ENCODE data around the gene CPEB4.

The CPEB4 gene

GRCh38 chr5:173953528-173954090 is 65.5 kb downstream of the CPEB4 start:
- no peak for DNase-seq

- no peak for DNase-seq
These were observed 66.7 kb downstream of the CPEB4 start for GRCh38 chr5:173954671-173955521.

DNA sequence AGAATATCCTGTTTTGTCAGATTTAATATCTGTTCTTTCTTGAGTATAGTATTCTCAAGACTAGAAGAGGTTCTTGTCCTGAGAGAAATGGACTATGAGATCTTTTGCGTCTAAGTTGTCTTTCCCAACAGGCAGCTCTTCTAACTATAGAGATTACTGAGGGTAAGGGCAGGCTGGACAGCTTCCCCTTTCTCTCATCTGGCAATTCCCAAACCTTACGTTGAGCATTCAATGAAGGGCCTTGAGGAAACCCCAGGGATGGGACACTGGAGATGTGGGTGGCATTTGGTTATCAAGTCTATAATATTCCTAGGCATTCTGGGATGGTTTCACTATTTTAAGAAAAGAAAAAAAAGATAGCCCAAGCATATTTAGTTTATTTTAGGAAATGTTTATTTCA is 72.8 kb downstream of the CPEB4 start:
- DNase-seq: no peak

- no peak for DNase-seq
These were observed 73.3 kb downstream of the CPEB4 start for GRCh38 chr5:173961418-173961817.

GRCh38 chr5:173962436-173962972 is 74.4 kb downstream of the CPEB4 start:
- DNase-seq: no peak

DNA sequence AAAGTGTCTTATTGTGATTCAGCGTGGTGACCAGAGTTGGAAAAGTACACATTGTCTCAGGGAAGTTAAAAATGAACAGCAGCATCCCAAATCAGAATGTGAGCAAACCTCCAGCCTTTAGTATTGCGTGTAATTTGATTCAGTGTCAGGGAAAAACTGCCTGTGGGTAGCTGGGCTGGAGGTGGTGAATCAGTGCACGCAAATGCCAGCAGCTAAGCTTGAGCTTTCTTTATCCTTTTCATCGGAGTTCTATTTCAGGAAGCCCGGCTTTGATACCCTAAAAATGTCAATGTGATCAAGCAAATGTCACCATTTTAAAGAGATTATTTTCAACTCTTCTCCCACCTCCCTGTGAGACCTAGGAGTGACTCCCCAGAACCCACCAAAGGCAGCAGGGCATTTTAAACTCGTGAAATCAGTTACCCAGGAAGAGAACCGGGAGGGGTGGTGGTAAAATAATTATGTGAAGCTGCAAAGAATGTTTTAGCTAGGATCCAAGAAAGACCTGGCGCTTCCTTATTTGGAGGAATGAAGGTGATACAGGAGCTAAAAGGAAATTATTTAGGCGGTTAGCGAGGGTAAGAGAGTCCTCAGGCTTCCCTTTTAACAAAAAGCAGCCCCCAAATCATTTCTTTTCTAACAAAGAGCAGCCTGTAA is 75.2 kb downstream of the CPEB4 start:
- no peak for DNase-seq

- no peak for DNase-seq
These were observed 75.8 kb downstream of the CPEB4 start for GRCh38 chr5:173963867-173964441.

GRCh38 chr5:173964506-173964905 is 76.4 kb downstream of the CPEB4 start:
- DNase-seq: no peak

DNA sequence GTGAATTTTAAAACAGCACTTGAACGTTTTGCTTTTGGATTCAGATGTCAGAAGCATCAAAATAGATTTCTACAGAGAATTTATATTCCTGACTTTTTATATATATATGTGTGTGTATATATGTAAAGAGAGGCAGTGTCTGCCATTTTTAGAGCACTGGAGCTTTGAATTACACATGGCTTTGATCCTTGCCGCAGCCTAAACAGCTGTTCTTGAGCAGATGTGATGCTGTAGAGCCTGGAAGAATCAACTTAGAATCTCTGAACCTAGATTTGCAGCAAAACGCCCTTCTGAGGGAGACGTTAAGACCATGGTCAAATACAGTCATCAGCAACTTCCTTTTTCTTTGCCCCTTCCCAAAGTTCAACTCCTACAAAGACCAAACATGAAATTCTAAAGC is 79.1 kb downstream of the CPEB4 start:
- no peak for DNase-seq

DNA sequence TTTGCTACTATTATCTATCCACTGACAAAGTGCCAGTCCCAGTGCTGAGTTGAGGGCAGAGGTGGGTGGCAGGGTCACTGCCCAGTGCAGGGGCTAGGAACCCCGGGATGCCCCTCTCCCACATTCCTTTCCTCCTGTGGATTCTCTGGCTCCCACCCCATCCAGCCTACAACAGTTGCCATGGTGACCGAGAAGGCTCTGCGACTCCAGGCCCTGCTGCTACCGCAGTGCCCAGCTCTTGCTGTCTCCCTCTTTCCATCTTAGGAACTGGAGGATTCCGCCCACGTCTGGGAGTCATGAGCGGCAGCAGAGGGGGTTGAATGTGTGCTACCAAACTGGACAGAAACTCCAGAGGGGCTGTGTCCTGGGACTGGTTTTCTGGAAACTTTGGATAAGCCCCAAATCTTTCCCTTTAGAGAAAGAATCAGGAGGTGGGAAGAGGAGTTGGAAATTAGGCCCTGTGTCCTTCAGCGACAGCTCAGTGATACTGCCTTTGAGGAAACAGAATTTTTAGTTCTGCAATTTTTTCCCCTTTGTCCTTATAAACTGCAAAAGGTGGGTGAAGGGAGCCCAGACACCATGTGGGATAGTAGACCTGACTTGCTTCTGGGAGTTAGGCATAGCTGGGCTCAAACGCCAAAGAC is 80.1 kb downstream of the CPEB4 start:
- no peak for DNase-seq

DNA sequence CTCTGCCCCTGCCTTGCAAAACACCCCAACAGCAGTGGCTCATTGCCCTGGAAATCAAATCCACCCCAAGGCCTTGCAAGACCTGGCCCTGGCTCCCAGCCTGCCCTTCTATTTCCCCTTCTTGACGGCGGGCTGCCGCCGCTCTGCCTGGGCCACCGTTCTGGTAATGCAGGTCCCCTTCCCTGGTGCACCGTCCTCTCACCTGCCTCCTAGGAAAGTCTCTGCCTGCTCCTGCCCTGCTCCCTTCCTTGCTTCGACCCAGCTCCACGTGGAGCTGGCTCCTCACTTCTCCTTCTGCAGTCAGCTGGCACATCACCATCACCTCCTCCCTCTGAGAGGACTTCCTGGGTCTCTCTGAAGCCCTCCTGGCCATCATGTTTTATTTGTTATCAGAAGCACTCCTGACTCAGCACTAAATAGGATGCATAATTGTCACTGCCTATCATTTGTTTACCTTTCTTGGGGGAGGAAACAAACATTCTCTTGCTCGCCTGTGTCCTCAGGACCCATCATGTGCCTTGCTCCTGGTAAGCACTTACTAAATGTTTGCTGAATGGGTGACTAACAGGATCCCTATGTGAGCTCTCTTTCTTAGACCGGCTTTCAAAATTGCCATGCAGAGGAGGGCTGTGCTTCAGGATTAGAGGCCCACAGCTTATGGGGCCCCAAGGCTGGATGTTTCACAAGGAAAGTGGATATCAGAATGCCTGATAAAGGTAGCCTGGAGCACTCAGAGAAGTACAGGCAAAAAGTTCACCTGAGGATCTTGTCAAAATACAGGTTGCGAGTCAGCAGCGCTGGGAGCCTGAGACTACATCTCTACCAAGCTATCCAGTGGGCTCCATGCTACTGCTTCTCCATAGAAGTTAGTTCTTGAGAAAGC is 81.3 kb downstream of the CPEB4 start:
- no peak for DNase-seq

- no peak for DNase-seq
These were observed 82.9 kb downstream of the CPEB4 start for GRCh38 chr5:173970878-173971650.

DNA sequence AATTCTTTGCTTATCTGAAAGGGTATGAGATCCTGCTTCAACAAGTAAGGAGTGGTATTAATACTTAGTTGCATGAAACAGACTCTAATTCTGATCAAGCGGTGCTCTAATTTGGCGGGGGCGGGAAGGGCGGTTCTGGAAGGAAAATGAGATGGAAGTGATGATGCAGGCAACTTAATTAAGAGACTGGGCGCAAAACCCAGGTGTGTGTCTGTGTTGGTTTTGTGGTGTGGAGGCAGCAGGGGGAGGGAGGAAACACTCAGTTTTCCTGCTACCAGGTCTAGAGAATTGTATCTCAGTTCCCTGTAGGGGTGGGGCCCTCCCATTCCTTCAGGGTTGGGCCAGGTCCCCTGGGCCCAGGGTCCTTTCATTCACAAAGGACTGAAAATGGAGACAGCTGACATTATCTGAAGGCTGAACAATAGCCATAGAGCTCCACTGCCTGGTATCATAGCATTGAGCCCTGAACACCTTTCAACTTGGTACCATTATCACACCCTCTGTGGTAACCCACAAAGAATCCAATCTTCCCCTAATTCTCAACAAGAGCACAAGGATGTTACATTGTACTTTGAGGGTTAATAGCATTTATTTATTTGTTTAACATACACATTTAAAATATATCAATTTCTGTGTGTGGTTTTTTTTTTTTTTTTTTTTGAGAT is 83.7 kb downstream of the CPEB4 start:
- no peak for DNase-seq

DNA sequence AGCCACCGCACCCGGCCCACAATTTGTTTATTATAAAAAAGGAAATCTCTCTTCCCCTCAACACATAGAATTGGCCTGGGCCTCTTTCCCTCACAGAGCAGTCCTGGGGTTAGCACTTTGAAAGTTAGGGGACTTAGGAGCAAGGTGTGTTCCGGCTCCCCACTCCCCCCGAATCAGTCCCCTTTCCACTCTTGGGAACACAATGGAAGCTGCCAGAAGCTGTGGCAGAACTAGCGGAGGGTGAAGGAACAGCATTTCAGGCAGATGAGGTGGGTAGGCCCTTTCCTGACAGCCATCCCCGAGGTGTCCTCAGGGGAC is 84.4 kb downstream of the CPEB4 start:
- no peak for DNase-seq

DNA sequence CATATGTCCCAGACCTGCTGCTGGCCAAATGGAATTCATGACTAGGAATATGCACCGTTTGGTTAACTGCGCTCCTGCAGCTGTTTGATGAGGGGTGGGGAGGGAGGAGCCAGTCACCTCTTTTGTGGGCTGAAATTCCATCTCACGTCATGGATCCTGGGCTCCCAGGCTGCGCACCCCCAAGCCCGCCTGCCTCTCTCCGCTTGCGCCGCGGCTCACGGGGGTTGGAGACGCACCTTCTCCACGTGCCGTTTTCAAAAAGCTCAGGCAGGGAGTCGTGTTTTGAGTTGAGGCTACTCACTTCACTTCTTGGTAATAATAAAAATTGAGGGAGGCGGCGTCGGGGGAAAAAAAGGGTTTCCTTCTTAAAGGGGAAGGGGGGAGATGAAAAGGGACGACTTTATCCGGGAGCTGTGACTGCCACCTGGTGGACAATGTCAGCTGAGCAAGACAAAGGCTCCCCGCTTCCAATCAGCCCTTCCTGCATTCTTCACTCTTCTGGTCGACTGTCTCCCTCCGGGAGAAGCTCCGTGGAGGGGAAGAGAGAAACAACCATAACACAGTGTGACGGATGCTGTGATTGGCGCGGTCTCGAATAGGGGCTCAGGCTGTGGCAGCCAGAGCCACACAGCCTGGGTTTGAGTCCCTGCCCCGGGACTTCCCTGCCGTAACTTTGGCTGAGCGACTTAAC is 84.9 kb downstream of the CPEB4 start:
- DNase-seq: peak; percentile 31

DNA sequence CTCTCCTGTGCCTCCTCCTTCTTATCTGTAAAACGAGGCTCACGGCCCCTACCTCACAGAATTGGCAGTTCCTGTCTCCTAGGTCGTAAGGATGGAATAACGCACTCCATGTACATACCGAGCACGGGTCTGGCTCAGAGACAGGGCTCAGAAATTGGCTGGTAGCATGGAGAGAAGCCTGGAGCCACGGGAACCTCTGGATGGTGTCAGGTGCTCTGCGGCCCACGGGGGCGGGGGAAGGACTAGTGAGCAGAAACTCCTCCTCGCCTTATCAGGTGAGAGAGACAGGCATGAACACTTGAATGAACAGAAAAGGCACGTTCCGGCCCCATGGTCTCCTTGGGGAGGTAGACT is 85.4 kb downstream of the CPEB4 start:
- DNase-seq: no peak

DNA sequence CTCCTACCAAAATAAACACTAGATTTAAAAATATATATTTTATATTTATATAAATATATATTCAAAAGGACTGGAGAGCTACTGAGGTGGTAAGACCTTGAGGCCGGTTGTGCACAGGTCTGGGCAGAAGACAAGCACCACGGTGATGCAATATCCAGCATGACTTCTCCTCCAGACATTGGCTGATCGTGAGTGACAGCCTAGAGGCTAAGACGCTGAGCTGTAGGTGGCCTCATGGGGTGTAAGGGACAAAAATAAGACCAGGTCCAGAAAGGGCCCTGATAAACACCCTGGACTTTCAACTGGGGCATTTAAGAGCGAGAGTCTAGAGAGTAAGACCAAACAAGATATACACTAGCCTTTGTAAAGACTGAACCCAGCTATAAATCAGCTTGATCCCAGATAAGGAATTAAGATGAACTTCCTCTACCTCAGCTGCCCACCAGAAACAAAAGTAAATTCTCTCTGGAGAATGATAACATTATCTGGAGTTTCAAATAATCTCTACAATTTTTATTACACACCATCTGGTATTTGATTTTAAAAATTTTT is 86.6 kb downstream of the CPEB4 start:
- DNase-seq: no peak

- no peak for DNase-seq
These were observed 93.1 kb downstream of the CPEB4 start for GRCh38 chr5:173981185-173981761.

- no peak for DNase-seq
These were observed 96.1 kb downstream of the CPEB4 start for GRCh38 chr5:173984218-173984617.

Data from NK-92 treated with Interleukin-12 subunit alpha and Interleukin-12 subunit beta, amount 100 ng/mL, for 24 hours (cell line).